OCI-LY3 (cell line): ENCODE data around the gene PLD5.
"Not testable (repeated sequence)": the region's sequence is repeated elsewhere in the genome, so short reads cannot be mapped to it uniquely, and the experiment has no call there.

Experiments used
- H2AFZ ChIP-seq: fragments of 200-600, 300-600 bp; shearing (Covaris generic); 2 replicates; pipeline ENCODE4 v1.6.0; 2014; ENCODE audit warnings: antibody characterized with exemption, low read depth, low read length
- H3K27ac ChIP-seq: fragments of 200-600, 300-600 bp; sonication (generic); 2 replicates; pipeline ENCODE4 v1.5.1; 2014; ENCODE audit warnings: mild to moderate bottlenecking, low read length, moderate library complexity, mixed read lengths
- H3K27me3 ChIP-seq: fragments of 200-600, 300-600 bp; sonication (generic); 2 replicates; pipeline ENCODE4 v1.6.1; 2014; ENCODE audit warnings: low read depth, low read length, mixed read lengths
- H3K36me3 ChIP-seq: fragments of 200-600, 300-600 bp; sonication (generic); replicated peaks from 2 replicates; pipeline ENCODE3; 2014; ENCODE audit warnings: low read depth, low read length, mixed read lengths
- H3K4me1 ChIP-seq: fragments of 300-600, 200-600 bp; sonication (generic); 2 replicates; pipeline ENCODE4 v1.6.1; 2014; ENCODE audit warnings: low read length, mixed read lengths
- H3K4me2 ChIP-seq: fragments of 200-600, 300-600 bp; sonication (generic); 2 replicates; pipeline ENCODE4 v1.6.1; 2014; ENCODE audit warnings: low read length, mixed read lengths
- H3K4me3 ChIP-seq: fragments of 300-600, 200-600 bp; sonication (generic); 2 replicates; pipeline ENCODE4 v1.5.1; 2014; ENCODE audit warnings: antibody characterized with exemption, mild to moderate bottlenecking, low read length, moderate library complexity
- H3K79me2 ChIP-seq: fragments of 300-600, 200-600 bp; shearing (Covaris generic); 2 replicates; pipeline ENCODE4 v1.6.1; 2014; ENCODE audit warnings: mild to moderate bottlenecking, low read length, mixed read lengths
- H3K9ac ChIP-seq: fragments of 300-600, 200-600 bp; shearing (Covaris generic); 2 replicates; pipeline ENCODE4 v1.6.0; 2014; ENCODE audit warnings: mild to moderate bottlenecking, low read length, moderate library complexity
- H3K9me3 ChIP-seq: fragments of 200-600, 300-600 bp; shearing (Covaris generic); 2 replicates; pipeline ENCODE4 v1.6.1; 2014; ENCODE audit warnings: low read length, mixed read lengths; ENCODE audit not compliant: insufficient read depth
- H4K20me1 ChIP-seq: fragments of 200-600, 300-600 bp; sonication (generic); 2 replicates; pipeline ENCODE4 v1.6.1; 2016; ENCODE audit warnings: low read length, mixed read lengths; ENCODE audit not compliant: insufficient read depth
- EZH2phosphoT487 ChIP-seq: fragments of 200-600 bp; shearing (Covaris generic); IDR thresholded peaks from 2 replicates; pipeline ENCODE4 v1.6.1; 2018; ENCODE audit warnings: antibody characterized with exemption, mixed run types, low read depth
- TF ChIP-seq, protein P1 (sequence below): fragments of 200-600, 300-600 bp; sonication (generic); IDR thresholded peaks from 2 replicates; pipeline ENCODE4 v1.5.1; 2014; ENCODE audit warnings: antibody characterized with exemption, low read length, low read depth

The PLD5 gene

DNA sequence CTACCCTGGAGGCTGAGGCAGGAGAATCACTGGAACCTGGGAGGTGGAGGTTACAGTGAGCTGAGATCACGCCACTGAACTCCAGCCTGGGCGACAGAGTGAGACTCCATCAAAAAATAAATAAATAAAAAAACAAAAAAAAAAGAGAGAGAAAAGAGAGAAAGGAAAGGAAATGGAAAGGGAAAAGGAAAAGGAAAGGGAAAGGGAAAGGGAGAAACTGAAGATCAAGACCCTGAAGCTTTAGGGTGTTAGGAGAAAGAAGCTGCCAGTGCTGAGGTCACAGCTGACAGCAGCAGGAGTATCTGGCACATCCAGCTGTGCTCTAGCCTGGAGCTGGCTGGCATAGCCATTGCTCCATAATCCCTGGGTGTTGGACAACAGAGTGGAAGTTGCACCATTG lies 257.5 kb downstream of the PLD5 start:
- not testable (repeated sequence) for H3K27ac ChIP-seq, H3K9ac ChIP-seq, H4K20me1 ChIP-seq, H3K9me3 ChIP-seq, H3K27me3 ChIP-seq, H3K4me3 ChIP-seq, H3K79me2 ChIP-seq, H2AFZ ChIP-seq, H3K36me3 ChIP-seq, H3K4me1 ChIP-seq, H3K4me2 ChIP-seq

- H4K20me1 ChIP-seq, H3K4me2 ChIP-seq, H3K9ac ChIP-seq, H3K9me3 ChIP-seq, H2AFZ ChIP-seq, H3K27me3 ChIP-seq, H3K4me1 ChIP-seq, H3K79me2 ChIP-seq, H3K27ac ChIP-seq, H3K4me3 ChIP-seq, H3K36me3 ChIP-seq: not testable (repeated sequence)
These were observed 260.1 kb downstream of the PLD5 start for GRCh38 chr1:242264419-242264818.

DNA sequence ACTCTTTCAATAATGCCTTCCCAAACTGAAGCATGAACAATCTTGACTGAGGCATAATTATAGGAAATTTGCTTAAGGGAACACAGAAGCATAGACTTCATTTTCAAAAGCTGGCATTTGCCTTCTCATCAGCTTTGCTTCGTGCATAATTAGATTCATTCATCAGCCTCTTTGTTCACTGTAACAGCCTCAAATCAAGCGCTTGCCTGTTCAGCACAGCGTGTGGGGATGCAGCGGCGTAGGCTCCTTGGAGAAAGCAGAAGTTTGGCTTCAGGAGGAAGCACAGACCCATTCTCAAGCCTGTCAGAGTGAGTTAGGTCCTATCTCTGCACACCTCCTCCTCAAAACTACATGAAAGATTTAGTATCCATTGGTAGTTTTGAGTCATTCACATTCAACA lies 279.2 kb downstream of the PLD5 start:
- Histone ChIP-seq H2AFZ (no peak overlapping the region), H3K4me1 (no peaks in the 10 kb centered on the region), H4K20me1 (no peaks in the 10 kb centered on the region), H3K27ac (no peak overlapping the region), H3K4me3 (no peak overlapping the region), H3K4me2 (no peak overlapping the region), H3K9ac (no peak overlapping the region), H3K79me2 (no peaks in the 10 kb centered on the region), H3K36me3 (no peaks in the 10 kb centered on the region), H3K9me3 (no peaks in the 10 kb centered on the region), H3K27me3 (peaks cover 13% of the 10 kb centered on the region)
- TF ChIP-seq, protein P1, sequence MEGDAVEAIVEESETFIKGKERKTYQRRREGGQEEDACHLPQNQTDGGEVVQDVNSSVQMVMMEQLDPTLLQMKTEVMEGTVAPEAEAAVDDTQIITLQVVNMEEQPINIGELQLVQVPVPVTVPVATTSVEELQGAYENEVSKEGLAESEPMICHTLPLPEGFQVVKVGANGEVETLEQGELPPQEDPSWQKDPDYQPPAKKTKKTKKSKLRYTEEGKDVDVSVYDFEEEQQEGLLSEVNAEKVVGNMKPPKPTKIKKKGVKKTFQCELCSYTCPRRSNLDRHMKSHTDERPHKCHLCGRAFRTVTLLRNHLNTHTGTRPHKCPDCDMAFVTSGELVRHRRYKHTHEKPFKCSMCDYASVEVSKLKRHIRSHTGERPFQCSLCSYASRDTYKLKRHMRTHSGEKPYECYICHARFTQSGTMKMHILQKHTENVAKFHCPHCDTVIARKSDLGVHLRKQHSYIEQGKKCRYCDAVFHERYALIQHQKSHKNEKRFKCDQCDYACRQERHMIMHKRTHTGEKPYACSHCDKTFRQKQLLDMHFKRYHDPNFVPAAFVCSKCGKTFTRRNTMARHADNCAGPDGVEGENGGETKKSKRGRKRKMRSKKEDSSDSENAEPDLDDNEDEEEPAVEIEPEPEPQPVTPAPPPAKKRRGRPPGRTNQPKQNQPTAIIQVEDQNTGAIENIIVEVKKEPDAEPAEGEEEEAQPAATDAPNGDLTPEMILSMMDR = no peak
- TF ChIP-seq EZH2phosphoT487 = no peak

DNA sequence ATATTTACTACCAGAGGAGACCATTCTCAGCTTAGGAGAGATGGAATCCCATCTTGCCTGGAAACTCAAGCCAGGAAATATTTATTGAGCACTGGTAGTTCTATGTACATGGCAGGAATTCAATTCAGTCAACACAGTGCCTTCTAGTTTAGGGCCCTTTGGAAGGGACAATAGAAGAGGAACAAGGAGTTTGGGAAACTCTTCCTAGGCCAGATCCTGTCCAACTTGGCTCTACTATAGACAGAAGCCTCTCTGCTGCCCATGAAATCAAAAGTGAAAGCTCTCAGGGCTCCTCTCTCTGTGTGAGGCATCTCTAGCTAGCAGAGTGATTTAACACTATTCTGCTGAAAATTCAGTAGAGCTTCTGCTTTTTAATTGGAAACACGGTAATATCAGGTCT lies 281.0 kb downstream of the PLD5 start:
- no peaks in the 10 kb centered on the region for H3K36me3 ChIP-seq
- peaks cover 14% of the 10 kb centered on the region for H3K27me3 ChIP-seq
- H2AFZ ChIP-seq = no peak overlapping the region

GRCh38 chr1:242242983-242243382 lies 281.5 kb downstream of the PLD5 start:
- no peaks in the 10 kb centered on the region for H3K79me2 ChIP-seq
- TF ChIP-seq, protein P1 = no peak
- TF ChIP-seq EZH2phosphoT487 = no peak
- H3K4me1 ChIP-seq = no peaks in the 10 kb centered on the region
- H3K9me3 ChIP-seq = no peaks in the 10 kb centered on the region
- H3K9ac ChIP-seq = no peak overlapping the region
- no peaks in the 10 kb centered on the region for H3K36me3 ChIP-seq
- peaks cover 17% of the 10 kb centered on the region for H3K27me3 ChIP-seq
- H3K27ac ChIP-seq = no peak overlapping the region
- H3K4me2 ChIP-seq = no peak overlapping the region
- no peak overlapping the region for H2AFZ ChIP-seq
- no peak overlapping the region for H3K4me3 ChIP-seq
- H4K20me1 ChIP-seq = no peaks in the 10 kb centered on the region

More for the DNA sequence above, 281.0 kb downstream of the PLD5 start:
- no peaks in the 10 kb centered on the region for H3K79me2 ChIP-seq
- no peak overlapping the region for H3K4me2 ChIP-seq
- H3K4me1 ChIP-seq = no peaks in the 10 kb centered on the region
- no peak overlapping the region for H3K9ac ChIP-seq
- H3K27ac ChIP-seq = no peak overlapping the region
- no peaks in the 10 kb centered on the region for H3K9me3 ChIP-seq
- no peaks in the 10 kb centered on the region for H4K20me1 ChIP-seq
- no peak for TF ChIP-seq EZH2phosphoT487
- TF ChIP-seq, protein P1 = no peak
- H3K4me3 ChIP-seq = no peak overlapping the region
